Spinal cord (tissue), 10 donors: ENCODE measurements around the gene VSX1. TPM values are rescaled to one million over a fixed set of nuclear protein-coding genes. Genes with fewer than 3 reads are reported as not detected.

Experiments
- DNase-seq, 6 donors: peaks; one replicate each; pipeline versions ENCODE4 v3.0.0 to v3.0.0-alpha.2; 2013 to 2015; ENCODE audit warnings: low spot score in 6 of 6, low read depth in 4 of 6
- H3K27ac ChIP-seq: one replicate; pipeline ENCODE4 v1.5.1; 2013; ENCODE audit warnings: low read depth, low read length, control low read depth
- H3K27me3 ChIP-seq: one replicate; pipeline ENCODE4 v1.6.1; 2013; ENCODE audit warnings: low read length; ENCODE audit not compliant: control insufficient read depth, insufficient read depth
- H3K36me3 ChIP-seq: one replicate; pipeline ENCODE4 v1.6.1; 2013; ENCODE audit warnings: low read length; ENCODE audit not compliant: control insufficient read depth, insufficient read depth
- H3K4me1 ChIP-seq: one replicate; pipeline ENCODE4 v1.6.1; 2013; ENCODE audit warnings: low read length; ENCODE audit not compliant: control insufficient read depth, insufficient read depth
- H3K4me3 ChIP-seq: one replicate; pipeline ENCODE4 v1.5.1; 2013; ENCODE audit warnings: low read depth, low read length, control low read depth
- H3K9me3 ChIP-seq: one replicate; pipeline ENCODE4 v1.6.1; 2013; ENCODE audit warnings: low read length; ENCODE audit not compliant: control insufficient read depth, insufficient read depth
- WGBS: methylation state at CpG from one replicate; pipeline ENCODE4 v1.1.5; 2013; ENCODE audit warnings: missing lambda C conversion rate; ENCODE audit not compliant: insufficient coverage; 5-methylcytosine and 5-hydroxymethylcytosine counted together
- polyA plus RNA-seq, 2 donors: library from polyadenylated mRNA; unstranded; fragments of 120-200 nt; gene quantifications; one replicate each; pipeline ENCODE4 v1.2.1, GENCODE V29; 2013; ENCODE audit not compliant: insufficient read length in 2 of 2
- total RNA-seq, 2 donors: library from RNA; depleted of rRNA in 1 of 2; stranded (reverse); fragments of 120-200 nt in 1 of 2; fragments of >200 nt in 1 of 2; gene quantifications; one replicate each; pipeline versions ENCODE4 v1.2.3 to v1.2.4, GENCODE V29; 2013 to 2014
- donor health status: healthy.

VSX1 gene
- total and polyA plus RNA-seq, 4 donors, result 0.11 to 1.1 (median 0.75) TPM

GRCh38 chr20:25036331-25036936, 45.5 kb downstream of the VSX1 start:
- no peak for DNase-seq
- no peak overlapping the region for H3K4me3 ChIP-seq

GRCh38 chr20:25035921-25036320, 46.0 kb downstream of the VSX1 start:
- Histone ChIP-seq H3K4me3 (no peak overlapping the region), H3K9me3 (no peaks in the 10 kb centered on the region), H3K27me3 (no peaks in the 10 kb centered on the region), H3K4me1 (peaks cover 84% of the 10 kb centered on the region), H3K27ac (peak overlapping the region; percentile 57), H3K36me3 (peaks cover 7% of the 10 kb centered on the region)
- DNase-seq, result no peak
- 44% methylated on average over 2 of the region's 4 CpGs for WGBS

More at GRCh38 chr20:25036331-25036936, 45.5 kb downstream of the VSX1 start:
- H3K36me3 ChIP-seq, result peaks cover 7% of the 10 kb centered on the region
- peaks cover 86% of the 10 kb centered on the region for H3K4me1 ChIP-seq
- no peaks in the 10 kb centered on the region for H3K9me3 ChIP-seq
- no peaks in the 10 kb centered on the region for H3K27me3 ChIP-seq
- peak overlapping the region; percentile 57 for H3K27ac ChIP-seq
- 58% methylated on average over 2 of the region's 7 CpGs for WGBS

- 56% methylated on average over 3 of the region's 3 CpGs for WGBS
- DNase-seq, result no peak
- H3K27ac ChIP-seq, result peak overlapping the region; percentile 85
These were observed 48.0 kb downstream of the VSX1 start for GRCh38 chr20:25033924-25034300.

GRCh38 chr20:25033265-25033923, 48.5 kb downstream of the VSX1 start:
- no peak overlapping the region for H3K4me3 ChIP-seq
- H3K4me1 ChIP-seq, result peaks cover 69% of the 10 kb centered on the region
- no peaks in the 10 kb centered on the region for H3K9me3 ChIP-seq
- 67% methylated on average over 4 of the region's 6 CpGs for WGBS
- H3K27ac ChIP-seq, result peak overlapping the region; percentile 85
- DNase-seq, result peak in 1 of 6 donors; percentile 74
- H3K27me3 ChIP-seq, result no peaks in the 10 kb centered on the region
- peaks cover 7% of the 10 kb centered on the region for H3K36me3 ChIP-seq

More at GRCh38 chr20:25033924-25034300, 48.0 kb downstream of the VSX1 start:
- Histone ChIP-seq H3K36me3 (peaks cover 11% of the 10 kb centered on the region), H3K4me1 (peaks cover 75% of the 10 kb centered on the region), H3K9me3 (no peaks in the 10 kb centered on the region), H3K4me3 (no peak overlapping the region), H3K27me3 (no peaks in the 10 kb centered on the region)

GRCh38 chr20:25032478-25033264, 49.3 kb downstream of the VSX1 start:
- Histone ChIP-seq H3K4me3 (no peak overlapping the region), H3K36me3 (peaks cover 4% of the 10 kb centered on the region), H3K27me3 (no peaks in the 10 kb centered on the region), H3K4me1 (peaks cover 62% of the 10 kb centered on the region), H3K9me3 (no peaks in the 10 kb centered on the region), H3K27ac (peak overlapping the region; percentile 85)
- WGBS, result 24% methylated on average over 26 of the region's 29 CpGs
- peak in 5 of 6 donors; percentile 75 to 96 (median 83) for DNase-seq

GRCh38 chr20:25032065-25032477, 49.9 kb downstream of the VSX1 start:
- Histone ChIP-seq H3K27ac (peak overlapping the region; percentile 85), H3K4me1 (peaks cover 56% of the 10 kb centered on the region), H3K27me3 (no peaks in the 10 kb centered on the region), H3K36me3 (peaks cover 4% of the 10 kb centered on the region), H3K4me3 (no peak overlapping the region), H3K9me3 (no peaks in the 10 kb centered on the region)
- DNase-seq, result peak in 1 of 6 donors; percentile 63
- WGBS, result 71% methylated on average over 9 of the region's 16 CpGs

GRCh38 chr20:25031241-25031640, 50.7 kb downstream of the VSX1 start:
- peaks cover 50% of the 10 kb centered on the region for H3K4me1 ChIP-seq
- no peaks in the 10 kb centered on the region for H3K9me3 ChIP-seq
- H3K27ac ChIP-seq, result peak overlapping the region; percentile 85

GRCh38 chr20:25030649-25031207, 51.2 kb downstream of the VSX1 start:
- no peaks in the 10 kb centered on the region for H3K9me3 ChIP-seq
- peaks cover 4% of the 10 kb centered on the region for H3K36me3 ChIP-seq
- WGBS, result 94% methylated on average over 5 of the region's 8 CpGs
- H3K4me1 ChIP-seq, result peaks cover 50% of the 10 kb centered on the region
- H3K4me3 ChIP-seq, result no peak overlapping the region
- H3K27me3 ChIP-seq, result no peaks in the 10 kb centered on the region
- no peak for DNase-seq
- H3K27ac ChIP-seq, result peak overlapping the region; percentile 85

More at GRCh38 chr20:25031241-25031640, 50.7 kb downstream of the VSX1 start:
- DNase-seq, result no peak
- H3K36me3 ChIP-seq, result peaks cover 4% of the 10 kb centered on the region
- no peaks in the 10 kb centered on the region for H3K27me3 ChIP-seq
- WGBS, result no CpG with 5 or more reads among the region's 3 CpGs
- no peak overlapping the region for H3K4me3 ChIP-seq

- Histone ChIP-seq H3K27me3 (no peaks in the 10 kb centered on the region), H3K36me3 (peaks cover 4% of the 10 kb centered on the region), H3K4me1 (peaks cover 50% of the 10 kb centered on the region), H3K4me3 (no peak overlapping the region), H3K27ac (peak overlapping the region; percentile 27), H3K9me3 (no peaks in the 10 kb centered on the region)
- no peak for DNase-seq
- WGBS, result 93% methylated on average over 5 of the region's 5 CpGs
These were observed 51.8 kb downstream of the VSX1 start for GRCh38 chr20:25030007-25030648.
